Adipose tissue (tissue), 3 donors: Measurements from ENCODE around the gene IER5L. TPM values are rescaled to one million over a fixed set of nuclear protein-coding genes. Genes with fewer than 3 reads are reported as not detected.
A peak's percentile ranks its signal among the peaks of the same experiment; 100 is the strongest.
"Not testable (repeated sequence)": the region's sequence is repeated elsewhere in the genome, so short reads cannot be mapped to it uniquely, and the experiment has no call there.

Experiments used
- H3K27ac ChIP-seq: one replicate; pipeline ENCODE4 v1.5.1; 2013; ENCODE audit warnings: low read depth, low read length
- WGBS, 3 donors: extraction: QIAGEN DNeasy Blood & Tissue Kit; methylation state at CpG; one replicate each; pipeline ENCODE4 v1.1.7; 2013; 5-methylcytosine and 5-hydroxymethylcytosine counted together
- polyA plus RNA-seq, 3 donors: library from polyadenylated mRNA; stranded (reverse); fragments of 200-250 nt; gene quantifications; one replicate each; pipeline ENCODE4 v1.2.3, GENCODE V29; 2013
- donor health status: healthy with polysubstance abuse.
- donor health status: Bipolar disorder and iron deficiency.
- donor health status: healthy.

IER5L gene
- polyA plus RNA-seq, 3 donors: 3.8 to 16.8 (median 10.3) TPM

GRCh38 chr9:129171993-129172751 is 5.9 kb downstream of the IER5L start:
- no peak overlapping the region for H3K27ac ChIP-seq
- 40 to 78% (median 73%) methylated on average over 7 of the region's 7 CpGs for WGBS, 3 donors

GRCh38 chr9:129170229-129170628 is 7.8 kb downstream of the IER5L start:
- no peak overlapping the region for H3K27ac ChIP-seq
- 46 to 73% (median 49%) methylated on average over 6 of the region's 6 CpGs for WGBS, 3 donors

- 14 to 24% (median 19%) methylated on average over 15 to 18 of the region's 18 CpGs for WGBS, 3 donors
- no peak overlapping the region for H3K27ac ChIP-seq
Observed at GRCh38 chr9:129166623-129167557, 11.2 kb downstream of the IER5L start.

- H3K27ac ChIP-seq: no peak overlapping the region
Observed at GRCh38 chr9:129165198-129165597, 12.9 kb downstream of the IER5L start.

GRCh38 chr9:129164246-129164930 is 13.7 kb downstream of the IER5L start:
- WGBS, 3 donors: 46 to 49% (median 47%) methylated on average over 9 of the region's 9 CpGs
- peak overlapping the region; percentile 55 for H3K27ac ChIP-seq

- 84 to 91% (median 88%) methylated on average over 10 of the region's 10 CpGs for WGBS, 3 donors
Observed at GRCh38 chr9:129163753-129164152, 14.3 kb downstream of the IER5L start.

GRCh38 chr9:129163198-129163670 is 14.8 kb downstream of the IER5L start:
- H3K27ac ChIP-seq: not testable (repeated sequence)
- WGBS, 3 donors: 64 to 73% (median 71%) methylated on average over 5 of the region's 5 CpGs

More at GRCh38 chr9:129163753-129164152, 14.3 kb downstream of the IER5L start:
- H3K27ac ChIP-seq: no peak overlapping the region

GRCh38 chr9:129162497-129163197 is 15.4 kb downstream of the IER5L start:
- 86 to 93% (median 92%) methylated on average over 11 of the region's 11 CpGs for WGBS, 3 donors
- no peak overlapping the region for H3K27ac ChIP-seq

GRCh38 chr9:129161534-129161837 is 16.6 kb downstream of the IER5L start:
- 86 to 97% (median 96%) methylated on average over 7 to 9 of the region's 9 CpGs for WGBS, 3 donors
- H3K27ac ChIP-seq: no peak overlapping the region

- H3K27ac ChIP-seq: no peak overlapping the region
- WGBS, 3 donors: 80 to 96% (median 87%) methylated on average over 9 to 10 of the region's 10 CpGs
Observed at GRCh38 chr9:129160712-129161533, 17.1 kb downstream of the IER5L start.

- WGBS, 3 donors: 90 to 94% (median 93%) methylated on average over 9 to 10 of the region's 10 CpGs
- H3K27ac ChIP-seq: no peak overlapping the region
Observed at GRCh38 chr9:129156163-129156562, 21.9 kb downstream of the IER5L start.

GRCh38 chr9:129154866-129155477 is 23.1 kb downstream of the IER5L start:
- 85 to 89% (median 88%) methylated on average over 16 of the region's 16 CpGs for WGBS, 3 donors
- H3K27ac ChIP-seq: no peak overlapping the region

- H3K27ac ChIP-seq: no peak overlapping the region
- 91 to 95% (median 93%) methylated on average over 15 of the region's 15 CpGs for WGBS, 3 donors
Observed at GRCh38 chr9:129151469-129151868, 26.6 kb downstream of the IER5L start.

GRCh38 chr9:129150672-129151211 is 27.3 kb downstream of the IER5L start:
- 88 to 91% (median 88%) methylated on average over 18 of the region's 18 CpGs for WGBS, 3 donors
- no peak overlapping the region for H3K27ac ChIP-seq

- no peak overlapping the region for H3K27ac ChIP-seq
- WGBS, 3 donors: 80 to 92% (median 81%) methylated on average over 10 of the region's 10 CpGs
Observed at GRCh38 chr9:129150122-129150521, 27.9 kb downstream of the IER5L start.

GRCh38 chr9:129149442-129149841 is 28.6 kb downstream of the IER5L start:
- no peak overlapping the region for H3K27ac ChIP-seq
- WGBS, 3 donors: 82 to 87% (median 87%) methylated on average over 6 of the region's 6 CpGs
